ENCODE data around the gene SPRYD3. TPM values are rescaled to one million over a fixed set of nuclear protein-coding genes. Genes with fewer than 3 reads are reported as not detected.

Gene SPRYD3
- total RNA-seq, 1 donor from 2014 or later = 21.8 TPM

GRCh38 chr12:53065975-53066931, 12.9 kb downstream of the SPRYD3 start:
- Histone ChIP-seq H3K27me3 (ENCODE audit: insufficient read depth, low read length) (no peaks in the 10 kb centered on the region), H3K36me3 (ENCODE audit: insufficient read depth, low read length) (peaks cover 7% of the 10 kb centered on the region), H3K9ac (ENCODE audit: low read length) (peak overlapping the region; percentile 62), H3K4me1 (ENCODE audit: insufficient read depth, low read length) (peaks cover 51% of the 10 kb centered on the region), H3K79me2 (ENCODE audit: insufficient read depth, low read length) (peaks cover 5% of the 10 kb centered on the region), H3K4me2 (ENCODE audit: low read length) (peak overlapping the region; percentile 60), H2AFZ (ENCODE audit: low read depth, low read length) (peak overlapping the region; percentile 44), H4K20me1 (ENCODE audit: insufficient read depth, low read length) (peaks cover 21% of the 10 kb centered on the region), H3K4me3 (ENCODE audit: insufficient read depth, low read depth, low read length) (no peak overlapping the region), H3K27ac (ENCODE audit: low read depth, low read length) (peak overlapping the region; percentile 62), H3K9me3 (ENCODE audit: insufficient read depth, low read depth, low read length) (no peaks in the 10 kb centered on the region)
- H3K27me3 Mint-ChIP-seq (ENCODE audit: low read depth, unreplicated experiment) = no peaks in the 10 kb centered on the region
- H3K36me3 Mint-ChIP-seq (ENCODE audit: low read depth, unreplicated experiment) = peaks cover 39% of the 10 kb centered on the region
- H3K4me3 Mint-ChIP-seq (ENCODE audit: unreplicated experiment) = no peak overlapping the region
- DNase-seq (ENCODE audit: low read depth) (peak; percentile 47), FAIRE-seq (peak; percentile 52)
- no peak overlapping the region for H3K27ac Mint-ChIP-seq (ENCODE audit: unreplicated experiment)
- peaks cover 24% of the 10 kb centered on the region for H3K4me1 Mint-ChIP-seq (ENCODE audit: low read depth, unreplicated experiment)
- TF ChIP-seq CTCF (IDR thresholded peaks at IDR 0.05; ENCODE audit: insufficient read depth, low read depth, low read length) (peak; percentile 84), EZH2 (IDR thresholded peaks at IDR 0.05; ENCODE audit: insufficient read depth, low read length) (no peak)
- H3K9me3 Mint-ChIP-seq (ENCODE audit: unreplicated experiment) = no peaks in the 10 kb centered on the region

- TF ChIP-seq EZH2 (IDR thresholded peaks at IDR 0.05; ENCODE audit: insufficient read depth, low read length) = no peak
- no peak for TF ChIP-seq CTCF (IDR thresholded peaks at IDR 0.05; ENCODE audit: insufficient read depth, low read depth, low read length)
- Histone ChIP-seq H3K36me3 (ENCODE audit: insufficient read depth, low read length) (peaks cover 6% of the 10 kb centered on the region), H3K79me2 (ENCODE audit: insufficient read depth, low read length) (peaks cover under 1% of the 10 kb centered on the region), H3K4me1 (ENCODE audit: insufficient read depth, low read length) (peaks cover 43% of the 10 kb centered on the region), H4K20me1 (ENCODE audit: insufficient read depth, low read length) (peaks cover 22% of the 10 kb centered on the region), H3K9ac (ENCODE audit: low read length) (peak overlapping the region; percentile 33), H3K4me2 (ENCODE audit: low read length) (no peak overlapping the region), H3K27me3 (ENCODE audit: insufficient read depth, low read length) (no peaks in the 10 kb centered on the region), H3K4me3 (ENCODE audit: insufficient read depth, low read depth, low read length) (no peak overlapping the region), H3K9me3 (ENCODE audit: insufficient read depth, low read depth, low read length) (no peaks in the 10 kb centered on the region), H3K27ac (ENCODE audit: low read depth, low read length) (no peak overlapping the region), H2AFZ (ENCODE audit: low read depth, low read length) (no peak overlapping the region)
- H3K4me1 Mint-ChIP-seq (ENCODE audit: low read depth, unreplicated experiment) = peaks cover 16% of the 10 kb centered on the region
- FAIRE-seq (no peak), DNase-seq (ENCODE audit: low read depth) (no peak)
- no peak overlapping the region for H3K27ac Mint-ChIP-seq (ENCODE audit: unreplicated experiment)
- peaks cover 31% of the 10 kb centered on the region for H3K36me3 Mint-ChIP-seq (ENCODE audit: low read depth, unreplicated experiment)
- H3K9me3 Mint-ChIP-seq (ENCODE audit: unreplicated experiment) = no peaks in the 10 kb centered on the region
- no peaks in the 10 kb centered on the region for H3K27me3 Mint-ChIP-seq (ENCODE audit: low read depth, unreplicated experiment)
- H3K4me3 Mint-ChIP-seq (ENCODE audit: unreplicated experiment) = no peak overlapping the region
These were observed 13.7 kb downstream of the SPRYD3 start for GRCh38 chr12:53065470-53065869.

Data from astrocyte (in vitro differentiated cells and primary cell).